SK-N-DZ (cell line): Measurements from ENCODE around the gene C16orf96.
"Not testable (repeated sequence)": the region's sequence is repeated elsewhere in the genome, so short reads cannot be mapped to it uniquely, and the experiment has no call there.

Experiments
- DNase-seq: peaks from one replicate; pipeline ENCODE4 v3.0.0-alpha.2; 2015; ENCODE audit warnings: low spot score

The C16orf96 gene

GRCh38 chr16:4564661-4565267 is 8.6 kb downstream of the C16orf96 start:
- DNase-seq = no peak

GRCh38 chr16:4566144-4566543 is 10.0 kb downstream of the C16orf96 start:
- no peak for DNase-seq

GRCh38 chr16:4570086-4570485 is 13.9 kb downstream of the C16orf96 start:
- DNase-seq = no peak

GRCh38 chr16:4570688-4571321 is 14.7 kb downstream of the C16orf96 start:
- no peak for DNase-seq

- DNase-seq = no peak
These were observed 16.6 kb downstream of the C16orf96 start for GRCh38 chr16:4572715-4573114.

- not testable (repeated sequence) for DNase-seq
These were observed 17.8 kb downstream of the C16orf96 start for GRCh38 chr16:4573926-4574325.

GRCh38 chr16:4574919-4575705 is 19.0 kb downstream of the C16orf96 start:
- no peak for DNase-seq

- DNase-seq = no peak
These were observed 19.9 kb downstream of the C16orf96 start for GRCh38 chr16:4576008-4576407.

GRCh38 chr16:4578961-4579530 is 22.9 kb downstream of the C16orf96 start:
- no peak for DNase-seq

GRCh38 chr16:4580250-4580649 is 24.1 kb downstream of the C16orf96 start:
- no peak for DNase-seq

GRCh38 chr16:4583906-4584305 is 27.8 kb downstream of the C16orf96 start:
- DNase-seq = no peak

- no peak for DNase-seq
These were observed 30.2 kb downstream of the C16orf96 start for GRCh38 chr16:4586291-4586690.

GRCh38 chr16:4588386-4588785 is 32.2 kb downstream of the C16orf96 start:
- DNase-seq = no peak

- DNase-seq = no peak
These were observed 32.8 kb downstream of the C16orf96 start for GRCh38 chr16:4588961-4589360.

- no peak for DNase-seq
These were observed 35.1 kb downstream of the C16orf96 start for GRCh38 chr16:4591191-4591590.

GRCh38 chr16:4591706-4592470 is 35.7 kb downstream of the C16orf96 start:
- no peak for DNase-seq

GRCh38 chr16:4593086-4593485 is 36.9 kb downstream of the C16orf96 start:
- DNase-seq = peak; percentile 61

- no peak for DNase-seq
These were observed 38.6 kb downstream of the C16orf96 start for GRCh38 chr16:4594433-4595410.

GRCh38 chr16:4597174-4597573 is 41.0 kb downstream of the C16orf96 start:
- DNase-seq = no peak

- no peak for DNase-seq
These were observed 42.9 kb downstream of the C16orf96 start for GRCh38 chr16:4599037-4599436.
